Epithelial cell of esophagus (primary cell): ENCODE measurements around the gene CROCC2.

ENCODE experiments used
- DNase-seq: peaks from one replicate; pipeline ENCODE4 v3.0.0; 2010; ENCODE audit warnings: low read depth
- H3K4me3 ChIP-seq: 2 replicates; pipeline ENCODE4 v1.5.1; 2011; ENCODE audit warnings: mild to moderate bottlenecking, low read length, control low read depth
- TF ChIP-seq, protein P1 (sequence below): IDR thresholded peaks from 2 replicates; pipeline ENCODE4 v1.5.1; 2011; ENCODE audit warnings: low read depth, mild to moderate bottlenecking, low read length, control low read depth, inconsistent platforms; ENCODE audit not compliant: insufficient read depth; ENCODE audit errors: missing control alignments

CROCC2 gene

DNA sequence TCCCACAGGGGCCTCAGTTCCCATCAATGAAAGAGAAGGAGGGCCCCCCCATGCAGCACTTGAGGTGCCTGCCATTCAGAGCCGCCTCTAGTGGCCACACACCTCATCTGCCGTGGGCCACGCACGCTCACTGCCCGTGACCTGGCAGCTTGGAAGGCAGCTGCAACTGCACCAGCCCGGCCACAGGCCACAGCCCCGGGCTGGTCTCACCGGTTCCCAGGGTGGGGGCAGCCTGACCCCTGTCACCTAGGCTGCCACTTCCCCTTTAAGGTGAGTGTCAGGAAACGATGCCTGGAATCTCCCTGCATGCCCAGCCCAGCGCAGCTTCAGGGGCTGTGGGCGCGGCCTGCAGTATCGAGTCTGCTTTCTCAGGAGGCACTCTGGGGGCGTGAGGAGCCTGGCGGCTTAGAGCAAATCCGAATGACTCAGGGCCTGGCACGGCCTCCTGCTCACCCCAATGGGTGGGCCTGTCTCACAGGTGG lies 12.7 kb upstream of the CROCC2 start:
- peak; percentile 54 for DNase-seq

DNA sequence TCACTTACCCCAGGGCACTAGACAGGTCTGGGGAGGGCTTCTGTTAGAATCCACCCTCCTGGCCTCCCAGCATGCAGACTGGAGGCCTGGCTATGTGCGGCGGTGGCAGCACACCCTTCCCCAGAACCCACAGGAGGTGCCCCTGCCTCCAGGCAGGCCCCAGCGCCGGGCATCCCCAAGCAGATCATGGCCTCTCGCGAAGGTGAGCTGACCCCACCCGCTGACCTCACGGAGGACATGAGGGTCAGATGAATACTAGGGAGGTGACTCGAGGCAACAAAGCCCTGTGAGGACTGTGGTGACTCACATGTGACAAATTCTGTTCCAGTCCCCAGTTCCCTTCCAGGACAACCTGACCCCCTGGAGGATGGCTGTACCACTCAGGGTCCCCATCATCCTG lies 12.1 kb upstream of the CROCC2 start:
- TF ChIP-seq, protein P1, sequence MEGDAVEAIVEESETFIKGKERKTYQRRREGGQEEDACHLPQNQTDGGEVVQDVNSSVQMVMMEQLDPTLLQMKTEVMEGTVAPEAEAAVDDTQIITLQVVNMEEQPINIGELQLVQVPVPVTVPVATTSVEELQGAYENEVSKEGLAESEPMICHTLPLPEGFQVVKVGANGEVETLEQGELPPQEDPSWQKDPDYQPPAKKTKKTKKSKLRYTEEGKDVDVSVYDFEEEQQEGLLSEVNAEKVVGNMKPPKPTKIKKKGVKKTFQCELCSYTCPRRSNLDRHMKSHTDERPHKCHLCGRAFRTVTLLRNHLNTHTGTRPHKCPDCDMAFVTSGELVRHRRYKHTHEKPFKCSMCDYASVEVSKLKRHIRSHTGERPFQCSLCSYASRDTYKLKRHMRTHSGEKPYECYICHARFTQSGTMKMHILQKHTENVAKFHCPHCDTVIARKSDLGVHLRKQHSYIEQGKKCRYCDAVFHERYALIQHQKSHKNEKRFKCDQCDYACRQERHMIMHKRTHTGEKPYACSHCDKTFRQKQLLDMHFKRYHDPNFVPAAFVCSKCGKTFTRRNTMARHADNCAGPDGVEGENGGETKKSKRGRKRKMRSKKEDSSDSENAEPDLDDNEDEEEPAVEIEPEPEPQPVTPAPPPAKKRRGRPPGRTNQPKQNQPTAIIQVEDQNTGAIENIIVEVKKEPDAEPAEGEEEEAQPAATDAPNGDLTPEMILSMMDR = no peak
- no peak for DNase-seq
- no peak overlapping the region for H3K4me3 ChIP-seq

More for the DNA sequence above, 12.7 kb upstream of the CROCC2 start:
- TF ChIP-seq, protein P1 = no peak
- no peak overlapping the region for H3K4me3 ChIP-seq

DNA sequence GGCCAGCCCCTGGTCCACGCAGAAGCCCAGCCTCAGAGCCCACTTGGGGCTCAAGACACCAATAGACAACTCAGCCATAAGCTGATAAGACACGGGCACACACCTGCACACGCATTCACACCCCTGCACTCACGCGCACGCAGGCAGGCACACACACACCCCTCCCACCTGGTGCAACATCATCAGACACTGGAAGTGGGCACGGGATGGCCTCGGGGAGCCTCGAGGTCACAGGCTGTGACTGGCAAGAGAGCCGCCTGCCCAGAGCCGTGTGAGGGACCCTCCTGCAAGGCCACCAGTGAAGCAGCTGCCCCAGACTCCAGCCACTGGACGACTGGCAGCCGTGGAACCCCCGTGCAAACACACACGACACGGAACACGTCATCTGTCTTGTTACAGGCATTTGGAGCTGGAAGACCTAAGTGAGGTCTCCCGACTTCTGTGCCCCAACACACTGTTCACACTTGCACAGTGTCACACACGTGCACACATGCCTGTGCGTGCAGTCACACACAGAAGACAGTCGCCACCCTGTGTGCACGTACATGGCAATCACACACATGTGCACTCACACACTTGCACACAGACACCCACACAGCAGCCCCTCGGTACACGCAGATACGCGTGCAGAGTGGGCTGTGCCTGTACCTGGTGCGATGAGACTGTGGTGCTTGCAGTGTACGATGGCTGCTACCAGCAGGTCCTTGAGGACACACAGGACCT lies 11.1 kb upstream of the CROCC2 start:
- H3K4me3 ChIP-seq = no peak overlapping the region
- no peak for DNase-seq
- TF ChIP-seq, protein P1 = no peak

DNA sequence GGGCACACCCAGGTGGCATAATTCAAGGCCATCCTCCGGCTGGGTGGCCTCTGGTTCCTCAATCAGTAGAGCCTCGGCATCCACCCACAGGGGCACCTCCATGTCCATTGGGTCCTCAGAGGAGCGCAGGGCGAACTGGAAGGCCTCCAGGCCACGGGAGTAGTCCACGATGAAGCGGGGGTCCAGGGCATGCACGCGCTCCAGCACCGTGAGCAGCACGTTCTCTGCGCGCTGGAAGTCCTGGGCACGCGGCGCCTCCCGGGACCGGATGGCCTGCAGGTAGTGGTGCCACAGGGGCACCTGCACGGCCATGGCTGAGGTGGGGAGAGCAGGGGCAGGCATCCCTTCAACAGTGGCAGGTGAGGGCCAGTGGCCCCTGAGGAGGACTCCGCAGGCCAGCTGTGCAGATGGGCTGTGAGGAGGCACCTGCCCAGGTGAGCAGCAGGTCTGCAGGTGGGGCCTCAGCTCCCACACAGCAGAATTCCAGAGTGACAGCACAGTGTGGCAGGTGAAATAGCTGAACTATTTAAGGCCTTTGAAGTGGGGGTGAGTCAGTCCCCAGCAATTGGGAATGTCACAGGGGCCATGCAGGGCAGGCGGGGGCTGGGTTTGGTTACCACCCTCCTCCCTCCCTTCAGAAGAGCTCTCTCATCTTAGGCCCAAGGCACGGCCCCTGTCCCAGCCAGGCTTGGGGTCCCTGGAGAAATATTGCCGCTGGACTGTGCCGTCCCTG lies 10.3 kb upstream of the CROCC2 start, which contains the start of gene MAB21L4:
Gene MAB21L4, minus strand, starts transcription at position 501 of the 733 bp plus-strand sequence. Its CDS starts 159 bp downstream, at position 342.
- peak; percentile 31 for DNase-seq
- H3K4me3 ChIP-seq = no peak within 1 kb of the TSS
- TF ChIP-seq, protein P1 = no peak

DNA sequence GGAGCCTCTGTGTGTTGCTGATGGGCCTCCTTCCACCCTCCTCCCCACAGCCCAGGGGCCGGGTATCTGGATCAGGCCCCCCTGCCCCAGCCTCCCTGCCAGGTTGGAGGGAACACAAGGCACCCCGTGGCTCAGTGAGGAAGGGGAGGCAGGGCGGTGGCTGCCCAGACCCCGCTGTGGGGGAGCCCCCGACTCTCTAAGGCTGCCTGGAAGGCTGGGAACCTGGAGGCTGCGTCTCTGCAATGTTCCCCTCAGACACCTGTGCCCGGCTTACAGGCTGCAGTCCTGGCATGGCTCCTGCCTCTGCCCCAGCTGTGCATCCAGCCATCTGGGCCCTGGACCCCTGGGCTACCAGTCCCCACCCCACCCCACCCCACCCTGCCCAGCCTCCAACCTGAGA lies 9.7 kb upstream of the CROCC2 start:
- TF ChIP-seq, protein P1 = no peak
- DNase-seq = no peak
- no peak overlapping the region for H3K4me3 ChIP-seq

DNA sequence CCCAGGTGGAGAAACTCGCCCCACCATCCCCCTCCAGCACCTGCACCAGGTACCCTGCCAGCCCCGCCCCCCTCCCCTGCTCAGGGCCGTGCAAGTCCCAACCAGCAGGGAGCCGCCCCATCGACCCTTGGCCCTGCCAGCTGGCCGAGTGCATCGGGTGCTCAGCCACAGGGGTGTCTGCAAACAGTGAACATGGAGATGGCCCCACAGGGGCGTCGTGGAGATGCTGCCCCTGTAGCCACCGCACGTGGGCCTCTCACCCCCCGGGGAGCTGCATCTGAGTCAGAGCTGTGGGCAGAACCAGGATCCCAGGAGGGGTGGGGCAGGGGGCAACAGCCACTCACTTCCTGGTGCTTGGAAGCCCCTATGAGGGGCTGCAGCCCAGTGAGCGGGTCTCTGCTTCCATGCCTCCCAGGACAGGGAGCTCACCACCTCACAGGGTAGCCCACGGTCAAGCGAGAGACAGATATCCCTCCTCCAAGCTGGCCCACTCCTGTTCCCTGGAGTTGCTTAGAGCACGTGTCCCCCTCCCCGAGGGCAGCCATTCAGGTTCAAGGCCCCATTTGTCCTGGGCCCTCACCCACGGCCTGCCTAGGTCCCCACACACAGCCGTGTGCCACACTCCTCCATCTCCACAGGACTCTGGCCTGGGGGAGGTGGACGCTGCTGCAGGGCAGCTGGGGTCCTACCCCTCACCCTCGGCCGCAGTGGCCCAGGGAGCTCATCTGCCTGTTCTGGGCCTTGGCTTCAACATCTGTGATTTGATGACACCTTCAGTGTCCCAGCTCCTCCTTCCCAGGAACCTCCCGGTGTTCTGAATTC lies 9.1 kb upstream of the CROCC2 start:
- H3K4me3 ChIP-seq = no peak overlapping the region
- DNase-seq = peak; percentile 22
- TF ChIP-seq, protein P1 = no peak
